MM.1S (cell line): ENCODE measurements around the gene MGAT5.

Source experiments
- DNase-seq: peaks from one replicate; pipeline ENCODE4 v3.0.0-alpha.2; 2015
- H2AFZ ChIP-seq: fragments of 300-600 bp; sonication (generic); 2 replicates; pipeline ENCODE4 v1.6.0; 2016; ENCODE audit warnings: antibody characterized with exemption, low read length
- H3F3A ChIP-seq: fragments of 300-600 bp; sonication (generic); 2 replicates; pipeline ENCODE4 v1.6.1; 2016; ENCODE audit warnings: mild to moderate bottlenecking, antibody characterized with exemption, low read length, moderate library complexity, mixed read lengths; ENCODE audit not compliant: insufficient read depth
- H3K27ac ChIP-seq: fragments of 300-600 bp; sonication (generic); 2 replicates; pipeline ENCODE4 v1.5.1; 2016; ENCODE audit warnings: mild to moderate bottlenecking, low read length
- H3K27me3 ChIP-seq: fragments of 300-600 bp; sonication (generic); replicated peaks from 2 replicates; pipeline ENCODE4 v1.6.0; 2016; ENCODE audit warnings: low read length; ENCODE audit not compliant: insufficient read depth
- H3K36me3 ChIP-seq: fragments of 300-600 bp; sonication (generic); replicated peaks from 2 replicates; pipeline ENCODE4 v1.6.1; 2016; ENCODE audit warnings: mild to moderate bottlenecking, low read length, mixed read lengths; ENCODE audit not compliant: insufficient read depth
- H3K4me1 ChIP-seq: fragments of 300-600 bp; sonication (generic); 2 replicates; pipeline ENCODE4 v1.6.1; 2016; ENCODE audit warnings: low read length, mixed read lengths
- H3K4me2 ChIP-seq: fragments of 300-600 bp; sonication (generic); 2 replicates; pipeline ENCODE4 v1.6.0; 2016; ENCODE audit warnings: low read depth, low read length
- H3K4me3 ChIP-seq: fragments of 300-600 bp; sonication (generic); 2 replicates; pipeline ENCODE4 v1.5.1; 2016; ENCODE audit warnings: low read length, mixed read lengths
- H3K79me2 ChIP-seq: fragments of 300-600 bp; sonication (generic); 2 replicates; pipeline ENCODE4 v1.6.1; 2016; ENCODE audit warnings: mixed run types, low read length, mixed read lengths
- H3K9ac ChIP-seq: fragments of 300-600 bp; sonication (generic); 2 replicates; pipeline ENCODE4 v1.6.1; 2016; ENCODE audit warnings: low read length, mixed read lengths
- H3K9me2 ChIP-seq: fragments of 300-600 bp; sonication (generic); replicated peaks from 2 replicates; pipeline ENCODE4 v1.6.1; 2016; ENCODE audit warnings: mild to moderate bottlenecking, low read length, mixed read lengths; ENCODE audit not compliant: insufficient read depth
- H3K9me3 ChIP-seq: fragments of 300-600 bp; sonication (generic); replicated peaks from 2 replicates; pipeline ENCODE4 v1.6.1; 2016; ENCODE audit warnings: mild to moderate bottlenecking, low read length, mixed read lengths; ENCODE audit not compliant: insufficient read depth
- H4K20me1 ChIP-seq: fragments of 300-600 bp; sonication (generic); 2 replicates; pipeline ENCODE4 v1.6.1; 2016; ENCODE audit warnings: mild to moderate bottlenecking, low read length, moderate library complexity, mixed read lengths; ENCODE audit not compliant: insufficient read depth
- CTCF ChIP-seq: fragments of 300-600 bp; sonication (generic); IDR thresholded peaks from 2 replicates; pipeline ENCODE4 v1.5.1; 2016; ENCODE audit warnings: antibody characterized with exemption, low read length, mixed read lengths
- EZH2 ChIP-seq: fragments of 300-600 bp; sonication (generic); optimal IDR thresholded peaks from 2 replicates; pipeline ENCODE3; 2017; ENCODE audit warnings: low read depth, mild to moderate bottlenecking, antibody characterized with exemption, low read length, mixed read lengths
- EZH2phosphoT487 ChIP-seq: fragments of 300-600 bp; sonication (generic); IDR thresholded peaks from 2 replicates; pipeline ENCODE4 v1.6.1; 2018; ENCODE audit warnings: antibody characterized with exemption, low read length

MGAT5 gene

GRCh38 chr2:134446383-134447017 lies 192.6 kb downstream of the MGAT5 start:
- no peaks in the 10 kb centered on the region for H3K79me2 ChIP-seq
- H3F3A ChIP-seq = no peaks in the 10 kb centered on the region
- no peak overlapping the region for H3K9ac ChIP-seq
- H3K4me1 ChIP-seq = no peaks in the 10 kb centered on the region
- H3K9me3 ChIP-seq = no peaks in the 10 kb centered on the region
- H3K4me3 ChIP-seq = no peak overlapping the region
- no peaks in the 10 kb centered on the region for H3K9me2 ChIP-seq
- DNase-seq = no peak
- no peaks in the 10 kb centered on the region for H3K36me3 ChIP-seq
- H3K4me2 ChIP-seq = no peak overlapping the region
- H2AFZ ChIP-seq = no peak overlapping the region
- no peak for TF ChIP-seq EZH2
- no peak for TF ChIP-seq EZH2phosphoT487
- TF ChIP-seq CTCF = no peak
- no peaks in the 10 kb centered on the region for H4K20me1 ChIP-seq
- no peaks in the 10 kb centered on the region for H3K27me3 ChIP-seq
- H3K27ac ChIP-seq = no peak overlapping the region

DNA sequence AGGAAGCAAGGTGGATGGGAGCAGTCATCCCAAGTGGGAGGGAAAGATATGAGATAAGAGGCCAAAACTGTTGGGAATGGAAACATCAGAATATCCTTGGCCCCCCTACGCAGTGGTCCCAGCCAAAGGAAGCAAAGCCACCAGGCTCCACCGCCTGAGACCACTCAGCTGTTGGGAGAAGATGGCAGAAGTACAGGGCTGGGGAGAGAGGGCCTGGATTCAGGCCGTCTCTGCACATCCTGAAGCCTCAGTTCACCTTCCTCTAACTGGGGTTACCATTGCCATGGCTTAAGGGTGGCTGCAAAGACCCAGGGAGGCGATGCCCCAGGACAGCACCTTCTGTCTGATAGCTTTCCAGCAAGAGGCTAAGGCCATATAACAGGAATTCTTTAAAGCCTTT lies 193.8 kb downstream of the MGAT5 start:
- Histone ChIP-seq H3K36me3 (no peaks in the 10 kb centered on the region), H3K79me2 (no peaks in the 10 kb centered on the region), H3K27ac (no peak overlapping the region), H3K9me2 (no peaks in the 10 kb centered on the region), H4K20me1 (no peaks in the 10 kb centered on the region), H3K4me3 (no peak overlapping the region), H2AFZ (no peak overlapping the region), H3K4me1 (no peaks in the 10 kb centered on the region), H3K27me3 (no peaks in the 10 kb centered on the region), H3K4me2 (no peak overlapping the region), H3K9me3 (no peaks in the 10 kb centered on the region), H3F3A (no peaks in the 10 kb centered on the region), H3K9ac (no peak overlapping the region)
- TF ChIP-seq EZH2phosphoT487 = no peak
- TF ChIP-seq EZH2 = no peak
- TF ChIP-seq CTCF = no peak
- no peak for DNase-seq

- H3K27me3 ChIP-seq = no peaks in the 10 kb centered on the region
- TF ChIP-seq EZH2 (no peak), CTCF (no peak), EZH2phosphoT487 (no peak)
- H3K27ac ChIP-seq = no peak overlapping the region
- no peaks in the 10 kb centered on the region for H4K20me1 ChIP-seq
- no peaks in the 10 kb centered on the region for H3F3A ChIP-seq
- no peaks in the 10 kb centered on the region for H3K4me1 ChIP-seq
- H2AFZ ChIP-seq = no peak overlapping the region
- H3K4me2 ChIP-seq = no peak overlapping the region
- no peak for DNase-seq
- H3K9me3 ChIP-seq = no peaks in the 10 kb centered on the region
- no peaks in the 10 kb centered on the region for H3K79me2 ChIP-seq
- no peak overlapping the region for H3K9ac ChIP-seq
- no peaks in the 10 kb centered on the region for H3K9me2 ChIP-seq
- 0 out of 2 replicates have a peak, but pooled peaks cover 2% of the 10 kb centered on the region for H3K36me3 ChIP-seq
- H3K4me3 ChIP-seq = no peak overlapping the region
Measured at GRCh38 chr2:134448650-134449049, 194.8 kb downstream of the MGAT5 start.
